Endometrial microvascular endothelial cells (primary cell): ENCODE data around the gene NIP7. TPM values are rescaled to one million over a fixed set of nuclear protein-coding genes. Genes with fewer than 3 reads are reported as not detected.
"Not testable (repeated sequence)": the region's sequence is repeated elsewhere in the genome, so short reads cannot be mapped to it uniquely, and the experiment has no call there.

Experiments
- in situ Hi-C: cut with HindIII; loops from 2 replicates; pipeline ENCODE4 v1.10.0; 2017; ENCODE audit warnings: low sequenced_read_pairs, low pct_unique_long_range_greater_than_20kb; ENCODE audit errors: inconsistent ontology term
- total RNA-seq: library from RNA; depleted of rRNA; stranded (reverse); fragments of >200 nt; gene quantifications from one replicate; pipeline ENCODE4 v1.2.3, GENCODE V29; 2015; ENCODE audit errors: inconsistent ontology term

Gene NIP7
- total RNA-seq, 1 donor from 2014 or later = 55.0 TPM

GRCh38 chr16:69330286-69331109, 9.1 kb upstream of the NIP7 start, which contains the start of gene PDF:
Gene PDF, minus strand, starts transcription at chr16:69330588. Its CDS starts 18 bp downstream, at chr16:69330570.
- in situ Hi-C loops = no loop called here

- in situ Hi-C loops = no loop called here
Observed at GRCh38 chr16:69334696-69335095, 4.9 kb upstream of the NIP7 start.

GRCh38 chr16:69338557-69339288, 849 bp upstream of the NIP7 start:
- in situ Hi-C loops = no loop called here

- in situ Hi-C loops = no loop called here
Observed at GRCh38 chr16:69340095-69340644, 598 bp downstream of the NIP7 start.

GRCh38 chr16:69344171-69344570, 4.6 kb downstream of the NIP7 start:
- in situ Hi-C loops = no loop called here

- in situ Hi-C loops = no loop called here
Observed at GRCh38 chr16:69345923-69346322, 6.4 kb downstream of the NIP7 start.

- in situ Hi-C loops = no loop called here
Observed at GRCh38 chr16:69346683-69347082, 7.1 kb downstream of the NIP7 start.

- in situ Hi-C loops = no loop called here
Observed at GRCh38 chr16:69348222-69348621, 8.7 kb downstream of the NIP7 start.

GRCh38 chr16:69349536-69349935, 10.0 kb downstream of the NIP7 start:
- in situ Hi-C loops = no loop called here

- in situ Hi-C loops = no loop called here
Observed at GRCh38 chr16:69350536-69351133, 11.1 kb downstream of the NIP7 start.

- in situ Hi-C loops = no loop called here
Observed at GRCh38 chr16:69351309-69352027, 11.9 kb downstream of the NIP7 start, which contains the start of gene TMED6. Gene TMED6, minus strand, starts transcription at chr16:69351786. Its CDS starts 33 bp downstream, at chr16:69351753.

- in situ Hi-C loops = not testable (repeated sequence)
Observed at GRCh38 chr16:69360070-69360469, 20.5 kb downstream of the NIP7 start.

- in situ Hi-C loops = no loop called here
Observed at GRCh38 chr16:69363281-69363717, 23.7 kb downstream of the NIP7 start.

GRCh38 chr16:69364088-69364487, 24.5 kb downstream of the NIP7 start:
- in situ Hi-C loops = no loop called here

GRCh38 chr16:69365901-69366300, 26.3 kb downstream of the NIP7 start:
- in situ Hi-C loops = no loop called here

GRCh38 chr16:69366431-69366830, 26.9 kb downstream of the NIP7 start:
- in situ Hi-C loops = no loop called here

GRCh38 chr16:69367980-69368379, 28.4 kb downstream of the NIP7 start:
- in situ Hi-C loops = no loop called here

GRCh38 chr16:69368866-69369265, 29.3 kb downstream of the NIP7 start:
- in situ Hi-C loops = no loop called here

GRCh38 chr16:69371564-69371963, 32.0 kb downstream of the NIP7 start:
- in situ Hi-C loops = no loop called here
